ENCODE results near the gene TRIM47. TPM values are rescaled to one million over a fixed set of nuclear protein-coding genes. Genes with fewer than 3 reads are reported as not detected.

Gene TRIM47
- total and polyA plus RNA-seq, 2 of the 13 experiments (the other 11 are each of a cell fraction or from before 2014, with no cell fraction given), result 33.5 to 82.0 TPM

GRCh38 chr17:75835654-75835987 is 42.8 kb downstream of the TRIM47 start:
- Histone ChIP-seq H3K9ac (ENCODE audit: insufficient read depth, low read depth, low read length) (no peak overlapping the region), H3K27ac (ENCODE audit: extremely low read length, insufficient read depth, low read length) (no peak overlapping the region), H2AFZ (ENCODE audit: low read length) (no peak overlapping the region), H3K27me3 (ENCODE audit: control insufficient read depth in 1 of 2, insufficient read depth in 2 of 2, low read length in 2 of 2) (no peaks in the 10 kb centered on the region), H3K79me2 (ENCODE audit: insufficient read depth, low read length) (no peaks in the 10 kb centered on the region), H3K4me2 (ENCODE audit: low read depth, low read length) (no peak overlapping the region), H3K4me1 (ENCODE audit: insufficient read depth, low read length) (no peaks in the 10 kb centered on the region), H3K4me3 (replicated peaks in 1 of 3; ENCODE audit: insufficient read depth in 1 of 3, low read depth in 2 of 3, low read length in 3 of 3) (no peak overlapping the region), H3K9me3 (ENCODE audit: low read length) (no peaks in the 10 kb centered on the region), H4K20me1 (ENCODE audit: insufficient read depth, low read length) (no peaks in the 10 kb centered on the region), H3K36me3 (replicated peaks in 1 of 2; ENCODE audit: control insufficient read depth in 1 of 2, insufficient read depth in 2 of 2, low read length in 2 of 2) (peaks cover 19 to 33% of the 10 kb centered on the region in 2 experiments; a peak in 4 of 5 replicates)
- intact Hi-C loops (cut with micrococcal nuclease; ENCODE audit: unreplicated experiment) (no loop called here), in situ Hi-C loops (cut with HindIII; ENCODE audit: extremely low pct_ligation_motif_present, low pct_unique_long_range_greater_than_20kb) (no loop called here)
- TF ChIP-seq FOXA1 (IDR thresholded peaks at IDR 0.05), result no peak
- TF ChIP-seq FOXA1 (CRISPR knock-in tag; IDR thresholded peaks at IDR 0.05), result no peak
- no peak for TF ChIP-seq ZNF780A (CRISPR knock-in tag; IDR thresholded peaks at IDR 0.05)
- TF ChIP-seq ZNF160 (CRISPR knock-in tag; IDR thresholded peaks at IDR 0.05), result no peak
- 0 out of 2 replicates have a peak, but pooled peaks have one; percentile 21 for TF ChIP-seq HNRNPL (IDR thresholded peaks at IDR 0.05; ENCODE audit: low read depth, low read length)
- TF ChIP-seq GPN1 (CRISPR knock-in tag; IDR thresholded peaks at IDR 0.05; ENCODE audit: borderline replicate concordance), result no peak
- no peak for TF ChIP-seq ELF1 (CRISPR knock-in tag; IDR thresholded peaks at IDR 0.05)
- TF ChIP-seq ZNF7 (CRISPR knock-in tag; IDR thresholded peaks at IDR 0.05), result no peak
- no peak for TF ChIP-seq ATF4 (CRISPR knock-in tag; IDR thresholded peaks at IDR 0.05)
- no peak for TF ChIP-seq ZNF782 (CRISPR knock-in tag; IDR thresholded peaks at IDR 0.05; ENCODE audit: borderline replicate concordance)
- DNase-seq (ENCODE audit: low spot score) (no peak), ATAC-seq (no peak), FAIRE-seq (no peak)
- no TSS peak for BruUV-seq (replicated peaks)
- ChIA-PET POLR2A (interaction anchor here (1.1 to 3.2 kb wide), 5 partner anchors 9 to 56 kb away, joined by 4 to 15 read pairs (median 8); partner anchors contain the start of genes UNC13D and WBP2), CTCF (ENCODE audit: low intra/inter-chr PET ratio, low total read pairs) (no interaction called here)
- WGBS (ENCODE audit: low lambda C conversion rate), result 100% methylated on average over 6 of the region's 9 CpGs

Data from HepG2 (cell line).